LHCN-M2 (cell line): ENCODE results near the gene PSPN. TPM values are rescaled to one million over a fixed set of nuclear protein-coding genes. Genes with fewer than 3 reads are reported as not detected.
"Not testable (repeated sequence)": the region's sequence is repeated elsewhere in the genome, so short reads cannot be mapped to it uniquely, and the experiment has no call there.

ENCODE experiments used
- DNase-seq: peaks from one replicate; pipeline ENCODE4 v3.0.0-alpha.2; 2012; ENCODE audit warnings: low read depth
- total RNA-seq: library from RNA; depleted of rRNA; stranded (reverse); fragments of >200 nt; gene quantifications from 2 replicates; pipeline ENCODE4 v1.2.3, GENCODE V29; 2014

Gene PSPN
- total RNA-seq, 1 experiment from 2014 or later = 0.69 TPM

DNA sequence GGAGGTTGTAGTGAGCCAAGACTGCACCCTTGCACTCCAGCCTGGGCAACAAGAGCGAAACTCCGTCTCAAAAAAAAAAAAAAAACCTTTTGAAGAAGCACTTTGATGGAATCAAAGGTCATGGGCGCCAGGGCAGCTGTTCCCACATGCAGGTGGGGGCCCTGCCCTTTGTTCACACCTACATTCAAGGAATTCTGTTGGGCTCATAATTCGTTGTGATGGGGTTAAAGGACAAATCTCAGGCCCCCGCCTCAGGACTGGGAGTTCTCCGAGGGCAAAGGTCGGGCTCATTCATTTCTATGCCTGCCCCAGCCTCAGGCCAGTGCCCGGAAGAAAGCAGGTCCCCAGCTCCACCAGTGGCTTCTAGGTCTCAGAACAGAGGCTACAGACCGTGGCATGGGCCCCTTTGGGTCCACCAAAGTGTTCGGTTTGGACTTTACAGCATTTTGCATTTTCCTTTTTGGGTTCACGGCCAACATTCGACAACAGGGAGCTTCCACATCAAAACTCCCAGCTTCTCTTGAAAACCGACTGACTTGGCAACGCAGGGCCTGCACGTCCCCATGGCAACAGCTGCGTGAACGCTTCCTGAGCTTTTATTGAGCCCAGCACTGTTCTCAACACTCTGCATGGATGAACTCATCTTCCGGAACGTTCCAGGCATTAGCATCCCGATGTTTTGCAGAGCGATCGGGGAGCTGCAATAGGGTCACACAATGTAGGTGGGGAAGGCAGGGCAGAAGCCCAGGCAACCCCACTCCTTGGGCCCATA, 27.3 kb upstream of the PSPN start:
- no peak for DNase-seq

DNA sequence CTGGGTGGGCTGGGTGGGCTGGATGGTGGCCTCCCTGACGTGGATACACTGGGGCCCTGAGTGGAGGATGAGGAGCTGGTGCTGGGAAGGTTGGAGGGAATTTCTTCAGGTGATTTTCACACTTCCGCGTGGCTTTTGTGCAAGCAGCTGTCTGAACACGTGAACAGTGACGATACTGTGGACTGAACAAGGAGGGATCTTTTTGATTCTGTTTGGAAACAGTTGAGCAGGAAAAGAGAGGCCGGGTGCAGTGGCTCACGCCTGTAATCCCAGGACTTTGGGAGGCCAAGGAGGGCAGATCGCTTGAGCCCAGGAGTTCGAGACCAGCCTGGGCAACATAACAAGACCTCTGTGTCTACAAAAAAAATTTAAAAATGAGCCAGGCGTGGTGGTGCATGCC, 26.3 kb upstream of the PSPN start:
- no peak for DNase-seq

DNA sequence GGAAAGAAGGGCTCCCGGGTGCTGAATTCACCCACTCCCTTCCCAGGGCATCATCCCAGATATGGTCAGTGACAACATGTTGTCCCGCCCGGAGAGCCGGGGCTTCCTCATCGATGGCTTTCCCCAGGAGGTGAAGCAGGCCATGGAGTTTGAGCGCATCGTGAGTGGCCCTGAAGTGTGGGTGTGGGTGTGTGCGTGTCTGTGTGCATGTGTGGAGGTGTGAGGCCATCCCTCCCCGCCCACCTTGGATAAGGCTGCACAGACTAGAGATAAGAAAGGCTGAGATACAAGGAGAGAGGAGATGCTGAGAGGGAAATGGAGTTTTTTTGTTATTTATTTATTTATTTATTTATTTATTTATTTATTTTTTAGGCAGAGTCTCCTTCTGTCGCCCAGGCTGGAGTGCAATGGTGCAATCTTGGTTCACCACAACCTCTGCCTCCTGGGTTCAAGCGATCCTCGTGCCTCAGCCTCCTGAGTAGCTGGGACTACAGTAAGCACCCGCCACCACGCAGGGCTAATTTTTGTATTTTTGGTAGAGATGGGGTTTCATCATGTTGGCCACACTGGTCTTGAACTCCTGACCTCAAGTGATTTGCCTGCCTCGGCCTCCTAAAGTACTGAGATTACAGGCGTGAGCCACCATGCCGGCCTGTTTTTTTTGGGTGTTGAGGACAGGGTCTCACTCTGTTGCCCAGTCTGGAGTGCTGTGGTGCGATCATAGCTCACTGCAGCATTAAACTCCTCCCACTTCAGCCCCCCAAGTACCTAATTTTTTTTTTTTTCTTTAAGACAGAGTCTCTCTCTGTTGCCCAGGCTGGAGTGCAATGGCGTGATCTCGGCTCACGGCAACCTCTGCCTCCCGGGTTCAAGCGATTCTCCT, 24.6 kb upstream of the PSPN start:
- not testable (repeated sequence) for DNase-seq

DNA sequence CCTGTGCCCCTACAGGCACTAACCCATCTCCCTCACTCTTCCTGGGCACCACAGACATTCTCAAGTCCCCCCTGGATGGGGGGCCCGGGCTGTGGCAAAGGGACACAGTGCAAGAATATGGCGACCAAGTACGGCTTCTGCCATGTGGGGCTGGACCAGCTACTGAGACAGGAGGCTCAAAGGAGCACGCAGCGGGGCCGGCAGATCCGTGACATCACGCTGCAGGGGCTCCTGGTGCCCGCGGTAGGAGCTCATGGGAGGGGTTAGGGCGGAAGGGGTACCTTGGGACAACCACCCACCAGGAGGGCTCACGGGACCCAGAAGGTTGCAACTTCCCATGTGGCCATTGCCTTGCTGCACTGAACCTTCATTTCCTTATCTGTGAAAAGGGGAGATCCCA, 20.6 kb upstream of the PSPN start:
- DNase-seq = no peak

DNA sequence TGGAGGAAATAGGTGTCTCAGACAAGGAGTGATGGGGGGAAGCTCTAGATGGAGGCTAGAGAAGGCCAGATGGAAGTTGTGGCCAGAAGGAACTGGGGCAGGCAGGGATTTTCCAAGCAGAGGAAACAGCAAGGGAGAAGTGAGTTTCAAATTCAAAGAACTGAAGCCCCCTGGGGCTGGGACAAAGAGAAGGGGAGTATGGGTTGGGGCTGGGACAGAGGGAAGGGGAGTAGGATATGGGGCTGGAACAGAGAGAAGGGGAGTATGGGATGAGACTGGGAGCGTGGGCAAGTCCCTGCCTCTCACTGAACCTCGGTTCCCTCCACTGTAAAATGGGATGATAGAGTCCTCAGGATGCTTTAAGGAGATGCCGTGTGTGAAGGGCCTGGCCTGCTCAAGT, 19.1 kb upstream of the PSPN start:
- no peak for DNase-seq

DNA sequence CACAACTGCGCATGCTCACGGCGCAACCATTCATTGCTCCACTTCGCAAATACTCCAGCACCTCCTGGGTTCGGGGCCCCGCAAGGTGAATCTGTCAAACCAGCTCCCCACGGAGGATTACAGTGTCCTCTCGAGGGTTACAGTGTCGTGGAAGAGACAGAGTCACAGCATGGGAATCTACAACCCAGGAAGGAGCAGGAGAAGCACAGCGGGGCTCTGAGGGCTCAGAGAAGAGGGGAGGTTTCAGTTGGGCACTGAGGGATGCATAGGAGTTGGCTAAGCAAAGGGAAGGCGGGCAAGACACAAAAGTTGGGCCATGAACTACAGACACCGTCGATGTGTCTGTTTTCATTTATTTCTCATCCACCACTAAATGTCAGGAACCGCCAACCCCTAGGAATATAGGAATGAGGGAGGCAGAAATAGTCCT, 18.3 kb upstream of the PSPN start:
- no peak for DNase-seq

DNA sequence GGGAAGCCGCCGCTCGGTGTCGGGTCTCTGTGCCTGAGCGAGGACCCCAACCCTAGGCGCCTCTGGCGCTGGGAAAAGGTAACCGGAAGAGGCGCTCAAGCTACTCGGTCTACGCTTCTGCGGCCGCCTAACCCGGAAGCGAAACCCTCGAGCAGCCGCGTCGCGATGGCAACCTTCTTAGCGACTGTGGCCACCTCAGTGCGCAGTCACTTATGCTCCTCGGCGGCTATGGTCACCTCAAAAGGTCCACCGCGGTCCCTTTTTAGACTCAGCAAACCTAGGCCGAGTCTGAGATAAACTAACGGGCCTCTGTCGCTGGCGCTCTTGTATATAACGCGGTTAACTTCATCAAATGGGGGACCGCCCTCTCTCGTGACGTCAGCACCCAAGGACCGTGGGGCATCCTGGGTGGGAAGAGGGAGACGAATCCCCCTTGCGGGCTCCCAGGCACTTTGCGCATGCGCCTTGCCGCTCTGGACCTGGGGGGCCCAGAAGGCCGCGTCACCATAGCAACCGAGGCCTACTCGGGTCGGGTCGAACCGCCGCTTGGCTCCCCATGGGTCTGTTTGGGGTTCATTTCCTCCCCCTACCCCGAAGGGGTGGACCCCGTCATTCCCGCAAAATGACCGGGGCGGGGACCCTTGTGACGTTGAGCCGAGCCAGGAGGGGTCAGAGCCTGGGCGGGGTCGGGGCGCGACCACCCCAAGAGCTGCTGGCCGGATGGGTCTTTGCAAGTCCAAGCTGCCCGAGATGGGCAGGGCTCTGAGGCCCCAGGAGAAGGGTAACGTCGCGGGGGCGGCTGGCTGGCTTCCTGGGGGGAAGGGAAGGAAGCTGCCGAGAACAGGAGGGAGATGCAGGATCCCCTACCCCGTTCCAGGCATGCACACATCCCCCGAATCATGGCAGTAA, 17.6 kb upstream of the PSPN start, which contains the start of gene GTF2F1:
GTF2F1 (minus strand) TSS at position 91 of the 909 bp plus-strand sequence. CDS start 169 bp downstream, outside the sequence.
- peak; percentile 94 for DNase-seq

DNA sequence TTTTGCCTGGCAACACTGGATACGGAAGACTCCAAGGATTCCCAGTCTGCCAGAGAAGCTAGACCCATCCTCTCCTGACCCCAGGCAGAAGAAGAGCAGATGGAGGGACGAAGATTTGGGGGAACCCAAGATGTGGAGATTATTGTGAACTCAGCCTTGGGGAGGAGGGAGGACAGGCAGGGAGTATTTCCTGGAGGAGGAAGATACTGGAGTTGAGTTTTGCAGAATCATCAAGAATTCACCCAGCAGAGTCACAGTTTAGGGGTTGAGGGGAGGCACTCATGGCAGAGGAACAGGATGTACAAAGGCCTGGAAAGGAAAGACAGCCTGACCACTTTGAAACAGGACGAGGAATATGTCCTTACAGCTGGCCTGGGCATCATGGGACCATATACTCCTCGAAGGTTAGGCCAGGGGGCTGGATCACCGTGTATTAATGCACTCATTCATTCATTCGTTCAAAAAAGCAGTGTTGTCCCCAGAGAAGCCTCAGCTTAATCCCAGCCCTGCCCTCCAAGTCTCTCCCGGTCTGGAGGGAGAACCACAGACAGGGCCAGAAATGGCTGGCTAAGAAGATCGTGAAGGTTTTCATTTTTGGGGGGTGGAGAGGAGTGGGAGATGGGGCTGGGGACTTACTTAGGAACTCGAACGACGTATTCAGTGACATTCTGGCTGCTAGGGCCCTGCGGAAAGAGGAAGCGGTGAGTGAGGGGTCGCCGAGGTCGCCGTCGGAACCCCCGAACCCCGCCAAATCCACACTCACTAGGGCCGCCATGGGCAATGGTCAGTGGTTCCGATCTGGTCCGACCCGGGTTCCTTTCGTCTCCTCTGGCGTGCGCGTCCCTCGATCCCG, 16.7 kb upstream of the PSPN start:
- no peak for DNase-seq

DNA sequence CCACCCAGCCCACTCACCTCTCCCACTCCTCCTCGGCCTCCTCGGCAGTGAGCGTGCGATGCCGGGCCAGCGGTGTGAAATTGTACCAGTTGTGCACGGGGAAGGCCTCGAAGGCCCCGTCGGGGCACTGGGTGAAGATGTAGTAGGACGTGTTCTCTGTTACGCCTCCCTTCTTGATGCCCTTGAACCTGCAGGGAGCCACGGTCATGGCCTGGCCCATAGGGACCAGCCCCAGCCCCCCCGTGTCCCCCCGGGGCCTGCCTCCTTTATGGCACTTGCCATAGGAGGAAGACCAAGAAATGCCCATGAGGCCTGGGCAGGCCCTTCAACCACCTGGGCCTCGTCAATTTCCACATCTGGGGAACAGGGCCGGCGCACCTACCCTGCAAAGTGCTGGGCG, 11.6 kb upstream of the PSPN start:
- no peak for DNase-seq

DNA sequence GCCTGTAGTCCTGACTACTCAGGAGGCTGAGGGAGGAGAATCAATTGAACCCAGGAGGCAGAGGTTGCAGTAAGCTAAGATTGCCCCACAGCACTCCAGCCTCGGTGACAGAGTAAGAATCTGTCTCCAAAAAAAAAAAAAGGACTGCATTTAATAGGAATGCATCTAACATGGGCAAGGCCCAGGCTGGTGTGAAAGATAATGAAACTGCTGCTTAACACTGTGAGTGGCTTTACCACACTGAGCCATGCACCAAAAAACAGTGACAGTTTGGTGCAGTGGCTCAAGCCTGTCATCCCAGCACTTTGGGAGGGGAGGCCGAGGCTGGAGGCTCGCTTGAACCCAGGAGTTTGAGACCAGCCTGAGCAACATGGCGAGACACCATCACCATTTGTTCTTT, 8.6 kb upstream of the PSPN start:
- DNase-seq = no peak

DNA sequence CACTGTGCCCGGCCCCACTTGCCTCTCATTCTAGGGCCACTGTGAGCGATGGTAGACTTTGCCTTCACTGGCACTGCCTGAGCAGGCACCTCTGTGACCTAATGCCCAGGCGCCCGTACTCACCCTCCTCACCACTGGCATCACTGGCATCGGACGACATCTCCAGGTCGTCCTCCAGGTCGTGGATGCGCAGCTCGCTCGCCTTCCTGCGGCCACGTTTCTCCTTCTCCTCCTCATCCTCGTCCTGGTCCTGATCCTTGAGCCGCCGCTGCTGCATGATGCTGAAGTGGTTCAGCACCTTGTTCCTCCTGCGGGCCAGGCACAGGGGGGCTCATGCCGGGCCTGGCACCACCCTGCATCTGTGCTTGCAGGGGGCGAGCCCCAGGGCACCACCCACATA, 7.5 kb upstream of the PSPN start:
- no peak for DNase-seq

DNA sequence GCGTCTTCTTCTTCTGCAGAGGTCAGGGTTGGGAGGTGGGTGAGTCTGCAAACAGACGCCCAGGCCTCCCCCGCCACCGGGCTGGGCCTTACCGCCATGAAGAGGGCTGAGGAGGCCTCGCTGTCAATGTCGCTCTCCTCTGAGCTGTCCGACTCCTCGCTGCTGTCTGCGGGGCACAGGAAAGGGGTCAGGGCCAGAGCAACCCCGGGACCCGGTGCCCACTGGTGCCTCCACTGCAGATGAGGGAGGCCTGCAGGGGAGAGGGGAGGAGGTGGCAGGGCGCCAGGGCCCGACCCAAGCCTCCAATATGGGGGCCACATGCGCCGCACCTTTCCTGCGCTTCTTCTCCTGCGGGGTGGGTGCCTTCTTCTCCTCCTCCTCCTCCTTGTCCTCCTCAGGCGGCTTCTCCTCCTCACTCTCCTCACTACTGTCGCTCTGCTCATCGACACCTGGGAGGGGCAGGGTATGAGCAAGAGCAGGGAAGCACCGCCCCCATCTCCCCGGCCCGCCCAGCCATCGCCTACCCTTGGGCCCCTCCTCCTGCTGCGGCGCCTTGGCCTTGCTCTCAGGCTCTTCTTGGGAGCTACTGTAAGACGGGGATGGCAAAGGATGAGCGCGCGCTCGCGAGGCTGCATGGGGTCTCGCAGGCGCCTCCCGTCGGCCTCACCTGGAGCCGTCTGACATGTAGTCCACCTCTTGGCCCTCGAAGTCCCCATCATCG, 5.5 kb upstream of the PSPN start:
- DNase-seq = no peak

DNA sequence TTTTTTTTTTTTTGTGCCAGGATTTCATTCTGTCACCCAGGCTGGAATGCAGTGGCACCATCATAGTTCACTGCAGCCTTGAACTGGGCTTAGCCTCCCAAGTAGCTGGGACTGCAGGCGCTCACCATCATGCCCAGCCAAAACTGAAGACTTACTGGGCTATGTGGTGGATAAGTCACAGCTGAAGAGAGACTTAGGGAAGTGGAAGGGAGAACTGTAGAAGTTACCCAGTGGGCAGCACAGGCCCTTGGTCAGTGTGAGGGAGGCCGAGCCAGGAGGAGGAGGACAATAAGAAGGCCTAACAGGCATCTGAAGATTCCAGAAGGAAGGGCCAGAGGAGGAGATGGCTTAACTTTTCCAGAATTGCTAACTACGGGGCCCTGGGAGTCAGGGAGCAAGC, 4.0 kb upstream of the PSPN start:
- no peak for DNase-seq

DNA sequence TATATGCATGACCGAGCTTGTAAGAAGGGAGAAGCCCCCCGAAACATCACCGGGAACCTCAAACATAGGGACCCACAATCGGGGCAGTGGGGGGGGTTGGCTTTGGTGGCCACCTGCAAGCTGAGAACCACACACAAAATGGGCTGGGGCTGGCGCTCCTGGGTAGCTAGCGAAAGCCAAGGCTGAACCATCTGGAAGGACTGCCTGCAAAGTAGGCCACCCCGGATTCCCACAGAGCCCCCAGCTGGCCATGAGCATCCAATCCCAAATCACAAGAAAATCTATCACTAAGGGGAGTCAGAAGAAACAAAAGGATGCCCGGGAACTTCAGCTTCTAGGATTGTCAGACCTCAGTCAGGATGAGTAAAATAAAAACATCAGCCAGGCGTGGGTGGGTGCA, 2.8 kb upstream of the PSPN start:
- DNase-seq = no peak

DNA sequence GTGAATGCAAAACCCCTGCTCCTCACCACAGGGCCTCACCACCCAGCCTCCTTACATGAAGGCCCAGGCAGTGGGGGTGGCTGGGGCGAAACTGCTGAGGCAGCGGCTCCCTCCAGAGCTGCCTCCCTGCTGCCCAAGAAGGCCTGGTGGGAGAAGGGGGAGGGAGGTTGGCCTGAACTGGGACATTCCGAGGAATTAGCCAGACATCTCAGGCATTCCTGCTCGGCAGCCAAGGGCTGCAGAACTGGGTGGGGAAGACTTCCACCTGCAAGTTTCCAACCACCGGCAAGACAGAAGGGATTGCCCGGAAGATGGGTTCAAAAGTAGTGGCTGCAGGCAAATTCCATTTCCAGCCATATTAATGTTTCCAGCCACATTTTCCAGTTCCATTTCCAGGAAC, 2.3 kb upstream of the PSPN start:
- no peak for DNase-seq

DNA sequence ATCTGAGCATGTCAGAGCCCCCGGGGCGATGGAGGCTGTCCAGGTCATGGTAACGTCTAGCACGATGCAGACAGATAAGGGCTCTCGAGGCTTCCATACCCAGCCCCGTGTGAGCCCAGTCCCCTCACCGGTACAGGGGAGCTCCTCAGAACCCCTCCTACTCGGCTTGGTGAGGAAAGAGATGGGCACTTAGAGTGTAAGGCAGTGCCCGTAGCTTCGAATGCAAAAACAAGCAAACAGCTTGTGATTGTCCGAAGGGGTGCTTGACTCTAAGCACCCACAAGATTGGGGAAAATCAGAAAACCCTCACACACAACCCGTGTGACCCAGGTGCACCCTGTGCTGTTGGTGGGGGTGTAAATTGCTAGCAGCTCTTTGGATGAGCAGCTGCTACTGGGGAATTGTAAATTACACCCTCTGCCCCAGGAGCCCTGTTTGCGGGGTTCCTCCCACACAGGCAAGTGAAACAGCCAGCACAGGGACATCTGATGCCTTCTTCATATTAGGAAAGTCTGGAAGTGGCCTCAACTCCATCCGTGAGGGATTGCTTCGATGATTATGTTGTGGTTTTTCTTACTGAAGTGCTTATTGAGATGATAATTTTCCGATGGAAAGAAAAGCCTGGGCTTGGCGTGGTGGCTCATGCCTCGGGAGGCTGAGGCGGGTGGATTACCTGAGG, 918 bp upstream of the PSPN start:
- DNase-seq = peak; percentile 18

DNA sequence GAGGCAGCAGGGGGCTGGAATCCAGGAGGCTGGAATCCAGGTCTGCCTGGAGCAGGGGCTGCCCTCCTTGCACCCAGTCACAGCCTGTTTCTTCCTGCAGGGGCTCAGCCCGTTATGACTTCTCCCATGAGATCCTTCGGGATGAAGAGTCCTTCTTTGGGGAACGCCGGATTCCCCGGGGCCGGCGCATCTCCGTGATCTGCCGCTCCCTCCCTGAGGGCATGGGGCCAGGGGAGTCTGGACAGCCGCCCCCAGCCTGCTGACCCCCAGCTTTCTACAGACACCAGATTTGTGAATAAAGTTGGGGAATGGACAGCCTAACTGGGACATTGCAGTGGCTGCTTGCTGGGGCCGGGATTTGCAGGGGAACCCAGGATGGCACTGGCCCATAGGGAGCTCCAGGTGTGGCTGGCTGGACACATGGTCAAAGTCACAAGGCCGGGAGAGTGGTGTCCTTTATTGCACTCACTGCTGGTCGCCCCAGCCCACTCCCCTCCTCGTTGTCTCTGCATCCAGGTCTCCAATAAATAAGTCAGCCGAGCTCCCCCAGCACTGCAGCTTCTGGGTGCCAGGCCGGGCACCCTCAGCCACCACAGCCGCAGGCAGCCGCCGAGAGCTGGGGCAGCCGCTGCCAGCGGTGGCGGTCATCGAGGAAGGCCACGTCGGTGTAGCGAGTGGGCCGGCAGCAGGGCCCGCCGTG, 872 bp downstream of the PSPN start:
- no peak for DNase-seq

DNA sequence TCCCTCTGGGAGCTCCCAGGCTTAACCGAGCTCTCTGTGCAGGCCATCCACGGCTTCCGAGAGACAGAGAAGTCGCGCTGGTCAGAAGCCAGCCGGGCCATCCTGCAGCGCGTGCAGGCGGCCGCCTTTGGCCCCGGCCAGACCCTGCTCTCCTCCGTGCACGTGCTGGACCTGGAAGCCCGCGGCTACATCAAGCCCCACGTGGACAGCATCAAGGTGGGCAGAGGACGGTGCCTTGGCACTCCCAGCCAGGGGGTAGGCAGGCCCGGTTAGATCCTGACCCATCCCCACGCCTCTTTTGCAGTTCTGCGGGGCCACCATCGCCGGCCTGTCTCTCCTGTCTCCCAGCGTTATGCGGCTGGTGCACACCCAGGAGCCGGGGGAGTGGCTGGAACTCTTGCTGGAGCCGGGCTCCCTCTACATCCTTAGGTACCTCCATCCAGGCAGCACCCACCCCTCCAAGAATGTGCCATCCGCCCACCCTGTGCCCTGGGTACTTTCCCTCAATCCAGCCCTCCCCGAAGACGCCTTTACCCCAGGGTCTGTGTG, 1.5 kb downstream of the PSPN start:
- no peak for DNase-seq

DNA sequence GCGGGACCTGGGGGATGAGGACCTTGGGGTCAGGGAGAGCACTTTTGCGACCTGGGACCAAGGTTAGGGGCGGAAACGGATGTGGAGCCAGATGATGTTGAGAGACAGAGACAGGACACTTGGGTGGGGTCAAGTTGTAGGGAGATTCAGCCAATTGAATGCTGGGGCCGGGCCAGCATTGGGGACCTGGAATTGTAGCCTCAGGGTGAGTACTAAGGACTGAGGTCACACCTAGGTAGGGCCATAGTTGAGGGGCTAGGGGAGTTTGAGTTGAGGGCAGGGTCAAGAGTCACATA, 2.0 kb downstream of the PSPN start:
- DNase-seq = no peak
